Measurements from ENCODE around the gene RASA4B. TPM values are rescaled to one million over a fixed set of nuclear protein-coding genes. Genes with fewer than 3 reads are reported as not detected.
A peak's percentile ranks its signal among the peaks of the same experiment; 100 is the strongest.

The RASA4B gene
- total RNA-seq, 4 donors from 2014 or later: 0.98 to 14.6 (median 6.4) TPM

- 50 to 90% methylated on average over 2 of the region's 2 CpGs for WGBS, 2 donors
- Histone ChIP-seq H3K4me1 (peaks cover 0 to under 1% of the 10 kb centered on the region in 2 donors), H3K27ac (no peak overlapping the region), H3K27me3 (no peaks in the 10 kb centered on the region), H3K9me3 (no peaks in the 10 kb centered on the region), H3K4me3 (replicated peaks in 1 of 3) (no peak overlapping the region), H3K36me3 (peaks cover 14 to 27% of the 10 kb centered on the region in 2 donors)
- DNase-seq: no peak
- TF ChIP-seq CTCF (IDR thresholded peaks at IDR 0.05) (no peak), POLR2A (IDR thresholded peaks at IDR 0.05) (no peak)
- intact Hi-C loops (cut with DNase I): no loop called here
These were observed 71.9 kb downstream of the RASA4B start for GRCh38 chr7:102445674-102446071.

GRCh38 chr7:102444961-102445673 lies 72.5 kb downstream of the RASA4B start:
- H3K27ac ChIP-seq: no peak overlapping the region
- 93 to 94% methylated on average over 17 of the region's 17 CpGs for WGBS, 2 donors
- TF ChIP-seq POLR2A (IDR thresholded peaks at IDR 0.05): no peak
- TF ChIP-seq CTCF (IDR thresholded peaks at IDR 0.05): no peak

GRCh38 chr7:102439963-102440795 lies 77.4 kb downstream of the RASA4B start:
- TF ChIP-seq POLR2A (IDR thresholded peaks at IDR 0.05): no peak
- WGBS, 2 donors: 74 to 83% methylated on average over 15 to 17 of the region's 17 CpGs
- Histone ChIP-seq H3K4me3 (replicated peaks in 1 of 3) (no peak overlapping the region), H3K27ac (no peak overlapping the region), H3K36me3 (peaks cover 7 to 10% of the 10 kb centered on the region in 2 donors), H3K4me1 (peaks cover 0 to 9% of the 10 kb centered on the region in 2 donors), H3K9me3 (no peaks in the 10 kb centered on the region), H3K27me3 (no peaks in the 10 kb centered on the region)
- DNase-seq: peak in 1 of 2 donors; percentile 23
- intact Hi-C loops (cut with DNase I): no loop called here

More at GRCh38 chr7:102444961-102445673, 72.5 kb downstream of the RASA4B start:
- Histone ChIP-seq H3K36me3 (peaks cover 14 to 27% of the 10 kb centered on the region in 2 donors), H3K4me3 (replicated peaks in 1 of 3) (no peak overlapping the region), H3K9me3 (no peaks in the 10 kb centered on the region), H3K4me1 (peaks cover 0 to 4% of the 10 kb centered on the region in 2 donors), H3K27me3 (no peaks in the 10 kb centered on the region)
- intact Hi-C loops (cut with DNase I): no loop called here
- DNase-seq: no peak

- no peak overlapping the region for H3K27ac ChIP-seq
- no peak for DNase-seq
- H3K27me3 ChIP-seq: no peaks in the 10 kb centered on the region
- H3K4me3 ChIP-seq (replicated peaks in 1 of 3): no peak overlapping the region
- H3K4me1 ChIP-seq: peaks cover 22 to 33% of the 10 kb centered on the region in 2 donors
- H3K36me3 ChIP-seq: peaks cover 0 to 7% of the 10 kb centered on the region in 2 donors
- WGBS, 2 donors: 93 to 94% methylated on average over 10 of the region's 10 CpGs
- TF ChIP-seq POLR2A (IDR thresholded peaks at IDR 0.05): no peak
- no peak for TF ChIP-seq CTCF (IDR thresholded peaks at IDR 0.05)
- intact Hi-C loops (cut with DNase I): no loop called here
- H3K9me3 ChIP-seq: no peaks in the 10 kb centered on the region
These were observed 81.5 kb downstream of the RASA4B start for GRCh38 chr7:102436118-102436517.

GRCh38 chr7:102434039-102434486 lies 83.5 kb downstream of the RASA4B start:
- intact Hi-C loops (cut with DNase I): no loop called here

More at GRCh38 chr7:102434039-102434486, 83.5 kb downstream of the RASA4B start:
- Histone ChIP-seq H3K4me1 (peaks cover 32 to 33% of the 10 kb centered on the region in 2 donors), H3K27me3 (no peaks in the 10 kb centered on the region), H3K27ac (peak overlapping the region in 2 of 3 donors; percentile 71 to 95), H3K4me3 (replicated peaks in 1 of 3) (peak overlapping the region in 2 of 3 donors; percentile 60 to 76), H3K36me3 (peaks cover 0 to 4% of the 10 kb centered on the region in 2 donors), H3K9me3 (no peaks in the 10 kb centered on the region)
- TF ChIP-seq CTCF (IDR thresholded peaks at IDR 0.05) (no peak), POLR2A (IDR thresholded peaks at IDR 0.05) (no peak)
- 26 to 27% methylated on average over 7 to 9 of the region's 9 CpGs for WGBS, 2 donors
- peak; percentile 20 to 39 for DNase-seq

All from thyroid gland (tissue), 4 donors.